GM19193 (cell line): ENCODE results near the gene P4HA2.

Source experiments
- POLR2A ChIP-seq: IDR thresholded peaks from 4 replicates; pipeline ENCODE4 v1.6.1; 2011; ENCODE audit not compliant: insufficient read depth, insufficient read length; ENCODE audit errors: extremely low read depth

The P4HA2 gene

GRCh38 chr5:132227485-132228240 is at the start of gene P4HA2:
Gene P4HA2 (minus strand): TSS chr5:132227853. CDS start chr5:132218626, 9,227 bp downstream.
- no peak for TF ChIP-seq POLR2A

GRCh38 chr5:132277256-132277655 is 49.6 kb upstream of the P4HA2 start:
- TF ChIP-seq POLR2A: no peak

GRCh38 chr5:132275367-132276220 is 47.9 kb upstream of the P4HA2 start:
- no peak for TF ChIP-seq POLR2A

- no peak for TF ChIP-seq POLR2A
These were observed 46.6 kb upstream of the P4HA2 start for GRCh38 chr5:132274050-132274792.

GRCh38 chr5:132273631-132274030 is 46.0 kb upstream of the P4HA2 start:
- TF ChIP-seq POLR2A: no peak

GRCh38 chr5:132272311-132273210 is 44.9 kb upstream of the P4HA2 start:
- no peak for TF ChIP-seq POLR2A

GRCh38 chr5:132271251-132272246 is 43.9 kb upstream of the P4HA2 start:
- no peak for TF ChIP-seq POLR2A

- TF ChIP-seq POLR2A: no peak
These were observed 43.1 kb upstream of the P4HA2 start for GRCh38 chr5:132270706-132271105.

GRCh38 chr5:132270335-132270665 is 42.6 kb upstream of the P4HA2 start:
- no peak for TF ChIP-seq POLR2A

GRCh38 chr5:132269635-132270334 is 42.1 kb upstream of the P4HA2 start:
- no peak for TF ChIP-seq POLR2A

GRCh38 chr5:132268769-132269551 is 41.3 kb upstream of the P4HA2 start:
- no peak for TF ChIP-seq POLR2A
